Urinary bladder (tissue), 4 donors: Measurements from ENCODE around the gene FAM53B. TPM values are rescaled to one million over a fixed set of nuclear protein-coding genes. Genes with fewer than 3 reads are reported as not detected.
"Not testable (repeated sequence)": the region's sequence is repeated elsewhere in the genome, so short reads cannot be mapped to it uniquely, and the experiment has no call there.

ENCODE experiments used
- DNase-seq: peaks from one replicate; pipeline ENCODE4 v3.0.0-alpha.2; 2015; ENCODE audit errors: extremely low spot score
- H3K27ac ChIP-seq: one replicate; pipeline ENCODE4 v1.5.1; 2013; ENCODE audit warnings: low read depth, mild to moderate bottlenecking, moderate library complexity
- H3K36me3 ChIP-seq: one replicate; pipeline ENCODE4 v1.6.1; 2013; ENCODE audit warnings: mild to moderate bottlenecking, moderate library complexity; ENCODE audit not compliant: insufficient read depth
- H3K4me1 ChIP-seq: one replicate; pipeline ENCODE4 v1.6.1; 2013; ENCODE audit warnings: mild to moderate bottlenecking, moderate library complexity; ENCODE audit not compliant: insufficient read depth
- H3K4me3 ChIP-seq: one replicate; pipeline ENCODE4 v1.5.1; 2013; ENCODE audit warnings: low read depth, low read length
- WGBS: extraction: QIAGEN DNeasy Blood & Tissue Kit; methylation state at CpG from one replicate; pipeline ENCODE4 v1.1.7; 2013; 5-methylcytosine and 5-hydroxymethylcytosine counted together
- polyA plus RNA-seq: library from polyadenylated mRNA; stranded (reverse); fragments of 200-250 nt; gene quantifications from one replicate; pipeline ENCODE4 v1.2.3, GENCODE V29; 2013
- total RNA-seq: library from RNA; depleted of rRNA; stranded (reverse); fragments of >200 nt; gene quantifications from one replicate; pipeline ENCODE4 v1.2.3, GENCODE V29; 2014
- donor health status: healthy with polysubstance abuse.
- donor health status: healthy.

The FAM53B gene
- total and polyA plus RNA-seq, 2 donors = 15.9 to 19.8 TPM

GRCh38 chr10:124747745-124748144 is 3.6 kb upstream of the FAM53B start:
- H3K4me3 ChIP-seq = no peak overlapping the region
- H3K4me1 ChIP-seq = no peaks in the 10 kb centered on the region
- 90% methylated on average over 1 of the region's 1 CpG for WGBS
- DNase-seq = no peak
- H3K27ac ChIP-seq = no peak overlapping the region
- no peaks in the 10 kb centered on the region for H3K36me3 ChIP-seq

GRCh38 chr10:124746992-124747391 is 2.8 kb upstream of the FAM53B start:
- DNase-seq = no peak
- H3K27ac ChIP-seq = no peak overlapping the region

GRCh38 chr10:124746447-124746846 is 2.3 kb upstream of the FAM53B start:
- DNase-seq, H3K4me1 ChIP-seq, H3K36me3 ChIP-seq, H3K4me3 ChIP-seq: not testable (repeated sequence)
- 94% methylated on average over 8 of the region's 8 CpGs for WGBS
- peak overlapping the region; percentile 6 for H3K27ac ChIP-seq

More at GRCh38 chr10:124746992-124747391, 2.8 kb upstream of the FAM53B start:
- Histone ChIP-seq H3K4me3 (no peak overlapping the region), H3K36me3 (no peaks in the 10 kb centered on the region), H3K4me1 (no peaks in the 10 kb centered on the region)
- WGBS = 86% methylated on average over 2 of the region's 2 CpGs

- WGBS = 28% methylated on average over 3 of the region's 3 CpGs
- no peak for DNase-seq
- no peak overlapping the region for H3K4me3 ChIP-seq
- H3K4me1 ChIP-seq = no peaks in the 10 kb centered on the region
- H3K27ac ChIP-seq = peak overlapping the region; percentile 66
- no peaks in the 10 kb centered on the region for H3K36me3 ChIP-seq
Measured at GRCh38 chr10:124745673-124746072, 1.5 kb upstream of the FAM53B start.

- no peak for DNase-seq
- WGBS = 66% methylated on average over 4 of the region's 4 CpGs
- H3K4me3 ChIP-seq = no peak overlapping the region
- H3K4me1 ChIP-seq = no peaks in the 10 kb centered on the region
- H3K36me3 ChIP-seq = no peaks in the 10 kb centered on the region
- peak overlapping the region; percentile 66 for H3K27ac ChIP-seq
Measured at GRCh38 chr10:124745252-124745651, 1.1 kb upstream of the FAM53B start.

GRCh38 chr10:124743191-124744101 is 732 bp downstream of the FAM53B start:
- no peaks in the 10 kb centered on the region for H3K4me1 ChIP-seq
- H3K4me3 ChIP-seq = peak overlapping the region; percentile 90
- H3K36me3 ChIP-seq = no peaks in the 10 kb centered on the region
- DNase-seq = no peak
- under 1% methylated on average over 101 of the region's 101 CpGs for WGBS
- peak overlapping the region; percentile 79 for H3K27ac ChIP-seq

GRCh38 chr10:124742413-124743190 is 1.6 kb downstream of the FAM53B start:
- Histone ChIP-seq H3K4me3 (peak overlapping the region; percentile 90), H3K36me3 (no peaks in the 10 kb centered on the region), H3K27ac (peak overlapping the region; percentile 14), H3K4me1 (no peaks in the 10 kb centered on the region)
- DNase-seq = no peak
- 12% methylated on average over 42 of the region's 42 CpGs for WGBS

GRCh38 chr10:124741922-124742412 is 2.2 kb downstream of the FAM53B start:
- DNase-seq = no peak
- no peaks in the 10 kb centered on the region for H3K4me1 ChIP-seq
- no peak overlapping the region for H3K4me3 ChIP-seq
- H3K27ac ChIP-seq = peak overlapping the region; percentile 12
- WGBS = 73% methylated on average over 9 of the region's 9 CpGs
- no peaks in the 10 kb centered on the region for H3K36me3 ChIP-seq

GRCh38 chr10:124741281-124741921 is 2.8 kb downstream of the FAM53B start:
- Histone ChIP-seq H3K4me3 (no peak overlapping the region), H3K4me1 (no peaks in the 10 kb centered on the region), H3K36me3 (no peaks in the 10 kb centered on the region), H3K27ac (peak overlapping the region; percentile 70)
- 26% methylated on average over 13 of the region's 13 CpGs for WGBS
- DNase-seq = no peak

- no peaks in the 10 kb centered on the region for H3K4me1 ChIP-seq
- peak overlapping the region; percentile 70 for H3K27ac ChIP-seq
Measured at GRCh38 chr10:124740369-124741280, 3.6 kb downstream of the FAM53B start.

GRCh38 chr10:124739986-124740368 is 4.2 kb downstream of the FAM53B start:
- Histone ChIP-seq H3K4me3 (no peak overlapping the region), H3K36me3 (no peaks in the 10 kb centered on the region), H3K4me1 (no peaks in the 10 kb centered on the region), H3K27ac (peak overlapping the region; percentile 2)
- 14% methylated on average over 7 of the region's 7 CpGs for WGBS
- no peak for DNase-seq

More at GRCh38 chr10:124740369-124741280, 3.6 kb downstream of the FAM53B start:
- DNase-seq = no peak
- Histone ChIP-seq H3K4me3 (no peak overlapping the region), H3K36me3 (no peaks in the 10 kb centered on the region)
- 11% methylated on average over 18 of the region's 18 CpGs for WGBS

GRCh38 chr10:124739119-124739921 is 4.9 kb downstream of the FAM53B start:
- Histone ChIP-seq H3K4me3 (no peak overlapping the region), H3K4me1 (peaks cover 2% of the 10 kb centered on the region), H3K27ac (peak overlapping the region; percentile 42), H3K36me3 (no peaks in the 10 kb centered on the region)
- WGBS = 50% methylated on average over 13 of the region's 13 CpGs
- no peak for DNase-seq
